Suprapubic skin (tissue), 4 donors: ENCODE data around the gene ZNF221. TPM values are rescaled to one million over a fixed set of nuclear protein-coding genes. Genes with fewer than 3 reads are reported as not detected.

ENCODE experiments used
- DNase-seq, 2 donors: peaks; one replicate each; pipeline ENCODE4 v3.0.0-alpha.2; 2019; ENCODE audit warnings: low spot score in 2 of 2
- H3K27ac ChIP-seq: fragments of 200-600 bp; sonication (generic); one replicate; pipeline ENCODE4 v1.5.1; 2019
- H3K27me3 ChIP-seq: fragments of 200-600 bp; sonication (generic); one replicate; pipeline ENCODE4 v1.5.1; 2019
- H3K36me3 ChIP-seq: fragments of 200-600 bp; sonication (generic); one replicate; pipeline ENCODE4 v1.5.1; 2019
- H3K4me1 ChIP-seq: fragments of 200-600 bp; sonication (generic); one replicate; pipeline ENCODE4 v1.5.1; 2019
- H3K4me3 ChIP-seq: fragments of 200-600 bp; sonication (generic); one replicate; pipeline ENCODE4 v1.5.1; 2019; ENCODE audit warnings: mild to moderate bottlenecking
- H3K9me3 ChIP-seq: fragments of 200-600 bp; sonication (generic); one replicate; pipeline ENCODE4 v1.5.1; 2019
- CTCF ChIP-seq, 2 donors: fragments of 200-600 bp in 1 of 2; fragments of 450-650 bp in 1 of 2; sonication (generic) in 1 of 2; IDR thresholded peaks; one replicate each; pipeline ENCODE4 v1.5.1; 2016 to 2019; ENCODE audit warnings: antibody characterized with exemption in 2 of 2, mild to moderate bottlenecking in 1 of 2, moderate library complexity in 1 of 2
- EP300 ChIP-seq: sonication (generic); formaldehyde crosslinking; IDR thresholded peaks from one replicate; pipeline ENCODE4 v1.6.1; 2017; ENCODE audit warnings: antibody characterized with exemption
- POLR2A ChIP-seq, 2 donors: fragments of 450-650 bp; IDR thresholded peaks; one replicate each; pipeline ENCODE4 v1.6.1; 2017; ENCODE audit warnings: antibody characterized with exemption in 2 of 2, mild to moderate bottlenecking in 2 of 2, moderate library complexity in 2 of 2
- POLR2AphosphoS5 ChIP-seq, 3 donors: sonication (generic); formaldehyde crosslinking; IDR thresholded peaks; one replicate each; pipeline ENCODE4 v1.6.1; 2017; ENCODE audit warnings: antibody characterized with exemption in 3 of 3
- WGBS: methylation state at CpG from one replicate; pipeline ENCODE4 v1.1.5; 2018; 5-methylcytosine and 5-hydroxymethylcytosine counted together
- total RNA-seq, 4 donors: library from RNA; depleted of rRNA; stranded (reverse); fragments of >200 nt; gene quantifications; one replicate each; pipeline ENCODE4 v1.1.0, GENCODE V29; 2016

ZNF221 gene
- total RNA-seq, 4 donors from 2014 or later: 2.1 to 6.8 (median 3.0) TPM

- H3K36me3 ChIP-seq: peaks cover 11% of the 10 kb centered on the region
- H3K4me3 ChIP-seq: peak overlapping the region; percentile 77
- no peaks in the 10 kb centered on the region for H3K27me3 ChIP-seq
- 2% methylated on average over 14 of the region's 14 CpGs for WGBS
- peaks cover 9% of the 10 kb centered on the region for H3K4me1 ChIP-seq
- H3K9me3 ChIP-seq: peaks cover 8% of the 10 kb centered on the region
- DNase-seq: no peak
- TF ChIP-seq POLR2AphosphoS5 (IDR thresholded peaks at IDR 0.05) (no peak), CTCF (IDR thresholded peaks at IDR 0.05) (no peak), POLR2A (IDR thresholded peaks at IDR 0.05) (no peak), EP300 (no peak)
- peak overlapping the region; percentile 58 for H3K27ac ChIP-seq
These were observed 33.6 kb downstream of the ZNF221 start for GRCh38 chr19:43984687-43985000.

GRCh38 chr19:43997631-43998290, 46.7 kb downstream of the ZNF221 start:
- WGBS: 94% methylated on average over 9 of the region's 10 CpGs
- H3K27ac ChIP-seq: no peak overlapping the region
- no peaks in the 10 kb centered on the region for H3K27me3 ChIP-seq
- TF ChIP-seq CTCF (IDR thresholded peaks at IDR 0.05) (no peak), EP300 (no peak), POLR2AphosphoS5 (IDR thresholded peaks at IDR 0.05) (no peak)
- H3K36me3 ChIP-seq: peaks cover 48% of the 10 kb centered on the region
- peaks cover 4% of the 10 kb centered on the region for H3K9me3 ChIP-seq
- H3K4me1 ChIP-seq: no peaks in the 10 kb centered on the region
- no peak for DNase-seq
- no peak overlapping the region for H3K4me3 ChIP-seq

- TF ChIP-seq CTCF (IDR thresholded peaks at IDR 0.05) (no peak), EP300 (no peak), POLR2A (IDR thresholded peaks at IDR 0.05) (no peak), POLR2AphosphoS5 (IDR thresholded peaks at IDR 0.05) (no peak)
- no peaks in the 10 kb centered on the region for H3K27me3 ChIP-seq
- H3K4me3 ChIP-seq: peak overlapping the region; percentile 91
- DNase-seq: no peak
- H3K36me3 ChIP-seq: peaks cover 11% of the 10 kb centered on the region
- peaks cover 11% of the 10 kb centered on the region for H3K4me1 ChIP-seq
- H3K27ac ChIP-seq: no peak overlapping the region
- peaks cover 6% of the 10 kb centered on the region for H3K9me3 ChIP-seq
- 14% methylated on average over 8 of the region's 8 CpGs for WGBS
These were observed 51.2 kb downstream of the ZNF221 start for GRCh38 chr19:44002212-44002565.

- peaks cover 11% of the 10 kb centered on the region for H3K4me1 ChIP-seq
- TF ChIP-seq CTCF (IDR thresholded peaks at IDR 0.05) (no peak), EP300 (no peak), POLR2AphosphoS5 (IDR thresholded peaks at IDR 0.05) (peak in 1 of 3 donors; percentile 67), POLR2A (IDR thresholded peaks at IDR 0.05) (no peak)
- H3K9me3 ChIP-seq: peaks cover 11% of the 10 kb centered on the region
- DNase-seq: peak; percentile 95
- H3K36me3 ChIP-seq: peaks cover 12% of the 10 kb centered on the region
- peak within 1 kb of the TSS; percentile 91 for H3K4me3 ChIP-seq
- H3K27ac ChIP-seq: peak within 1 kb of the TSS; percentile 67
- H3K27me3 ChIP-seq: no peaks in the 10 kb centered on the region
- 1% methylated on average over 47 of the region's 48 CpGs for WGBS
These were observed 51.8 kb downstream of the ZNF221 start, which contains the start of gene ZNF230 for GRCh38 chr19:44002566-44003460. Gene ZNF230, plus strand, starts transcription at chr19:44002957. Its CDS starts 4,122 bp downstream, at chr19:44007079.

GRCh38 chr19:44003461-44004009, 52.5 kb downstream of the ZNF221 start:
- peaks cover 11% of the 10 kb centered on the region for H3K4me1 ChIP-seq
- peak overlapping the region; percentile 91 for H3K4me3 ChIP-seq
- H3K27me3 ChIP-seq: no peaks in the 10 kb centered on the region
- under 1% methylated on average over 9 of the region's 15 CpGs for WGBS
- peak overlapping the region; percentile 67 for H3K27ac ChIP-seq
- peaks cover 19% of the 10 kb centered on the region for H3K36me3 ChIP-seq
- TF ChIP-seq POLR2A (IDR thresholded peaks at IDR 0.05) (no peak), POLR2AphosphoS5 (IDR thresholded peaks at IDR 0.05) (no peak), EP300 (no peak), CTCF (IDR thresholded peaks at IDR 0.05) (no peak)
- H3K9me3 ChIP-seq: peaks cover 11% of the 10 kb centered on the region
- no peak for DNase-seq
